Stomach (tissue), 9 donors: Measurements from ENCODE around the gene MTRFR. TPM values are rescaled to one million over a fixed set of nuclear protein-coding genes. Genes with fewer than 3 reads are reported as not detected.
"Not testable (repeated sequence)": the region's sequence is repeated elsewhere in the genome, so short reads cannot be mapped to it uniquely, and the experiment has no call there.

Experiments
- DNase-seq, 2 donors: peaks; one replicate each; pipeline versions ENCODE4 v3.0.0 to v3.0.0-alpha.2; 2013 to 2019
- H3K27ac ChIP-seq, 5 donors: fragments of 200-600 bp in 4 of 5; sonication (generic) in 4 of 5; one replicate each; pipeline ENCODE4 v1.5.1; 2013 to 2019; ENCODE audit warnings: mild to moderate bottlenecking in 1 of 5, moderate library complexity in 1 of 5
- H3K27me3 ChIP-seq, 3 donors: fragments of 200-600 bp; sonication (generic); one replicate each; pipeline ENCODE4 v1.5.1; 2017 to 2019; ENCODE audit warnings: mixed run types in 1 of 3
- H3K36me3 ChIP-seq, 4 donors: fragments of 200-600 bp; sonication (generic); 1 replicate in 3 of 4; 2 replicates in 1 of 4; pipeline ENCODE4 v1.5.1; 2016 to 2019
- H3K4me1 ChIP-seq, 4 donors: fragments of 200-600 bp; sonication (generic); one replicate each; pipeline ENCODE4 v1.5.1; 2016 to 2019
- H3K4me3 ChIP-seq, 4 donors: fragments of 200-600 bp; sonication (generic) in 3 of 4; one replicate each; pipeline ENCODE4 v1.5.1; 2016 to 2019; ENCODE audit warnings: mild to moderate bottlenecking in 1 of 4
- H3K9me3 ChIP-seq, 4 donors: fragments of 200-600 bp; sonication (generic); one replicate each; pipeline ENCODE4 v1.5.1; 2016 to 2019
- CTCF ChIP-seq, 7 experiments: fragments of 450-650 bp in 4 of 7; fragments of 200-600 bp in 3 of 7; sonication (generic) in 3 of 7; IDR thresholded peaks; one replicate each; pipeline ENCODE4 v1.5.1; 2016 to 2019; ENCODE audit warnings: antibody characterized with exemption in 7 of 7, control low read depth in 2 of 7, mild to moderate bottlenecking in 1 of 7
- EP300 ChIP-seq: sonication (generic); formaldehyde crosslinking; IDR thresholded peaks from one replicate; pipeline ENCODE4 v1.6.1; 2017; ENCODE audit warnings: antibody characterized with exemption
- POLR2A ChIP-seq, 4 donors: fragments of 450-650 bp; IDR thresholded peaks; one replicate each; pipeline ENCODE4 v1.6.1; 2016; ENCODE audit warnings: antibody characterized with exemption in 4 of 4, control low read depth in 2 of 4, mild to moderate bottlenecking in 1 of 4, moderate library complexity in 1 of 4
- POLR2AphosphoS5 ChIP-seq, 3 donors: sonication (generic); formaldehyde crosslinking; IDR thresholded peaks; one replicate each; pipeline ENCODE4 v1.6.1; 2016; ENCODE audit warnings: antibody characterized with exemption in 3 of 3
- WGBS, 5 donors: extraction: QIAGEN DNeasy Blood & Tissue Kit in 3 of 5; methylation state at CpG; one replicate each; pipeline versions ENCODE4 v1.1.5 to v1.1.7; 2013 to 2018; 5-methylcytosine and 5-hydroxymethylcytosine counted together
- intact Hi-C: fragments of 100-400 bp; cut with DNase I; formaldehyde crosslinking; loops from one replicate; pipeline ENCODE4 v1.15.1; 2023; ENCODE audit warnings: low total_unique reads
- polyA plus RNA-seq, 3 donors: library from polyadenylated mRNA; stranded (reverse); fragments of 200-250 nt; gene quantifications; one replicate each; pipeline ENCODE4 v1.2.3, GENCODE V29; 2013
- total RNA-seq, 5 donors: library from RNA; depleted of rRNA; stranded (reverse); fragments of >200 nt; gene quantifications; one replicate each; pipeline versions ENCODE4 v1.1.0 to v1.2.3, GENCODE V29; 2014 to 2016
- donor health status: healthy with polysubstance abuse.
- donor health status: Bipolar disorder and iron deficiency.
- donor health status: healthy.

The MTRFR gene
- total and polyA plus RNA-seq, 8 donors = 3.1 to 20.0 (median 9.7) TPM; not detected in 1

- Histone ChIP-seq H3K4me3 (no peak overlapping the region), H3K27me3 (no peaks in the 10 kb centered on the region), H3K36me3 (peaks cover 24 to 53% (median 36%) of the 10 kb centered on the region in 4 donors), H3K9me3 (no peaks in the 10 kb centered on the region), H3K27ac (peak overlapping the region; percentile 80 to 91 (median 81)), H3K4me1 (peaks cover 30 to 66% (median 44%) of the 10 kb centered on the region in 4 donors)
- WGBS, 5 donors = 56 to 78% (median 60%) methylated on average over 8 of the region's 8 CpGs
- intact Hi-C loops = no loop called here
- TF ChIP-seq POLR2A (IDR thresholded peaks at IDR 0.05) = no peak
- TF ChIP-seq POLR2AphosphoS5 (IDR thresholded peaks at IDR 0.05) = no peak
- no peak for TF ChIP-seq EP300
- no peak for TF ChIP-seq CTCF (IDR thresholded peaks at IDR 0.05)
- DNase-seq = no peak
These were observed 18.3 kb downstream of the MTRFR start for GRCh38 chr12:123251403-123252076.

GRCh38 chr12:123252365-123252764, 19.1 kb downstream of the MTRFR start:
- H3K27me3 ChIP-seq, intact Hi-C loops, DNase-seq, H3K9me3 ChIP-seq, H3K4me3 ChIP-seq: not testable (repeated sequence)
- WGBS, 5 donors = 67 to 79% (median 74%) methylated on average over 8 to 9 of the region's 9 CpGs
- H3K36me3 ChIP-seq = peaks cover 28 to 61% (median 44%) of the 10 kb centered on the region in 4 donors
- peaks cover 30 to 61% (median 45%) of the 10 kb centered on the region in 4 donors for H3K4me1 ChIP-seq
- H3K27ac ChIP-seq = peak overlapping the region in 4 of 5 donors; percentile 16 to 86 (median 80)

GRCh38 chr12:123253641-123254459, 20.6 kb downstream of the MTRFR start:
- peak in 1 of 2 donors; percentile 68 for DNase-seq
- no peaks in the 10 kb centered on the region for H3K27me3 ChIP-seq
- 61 to 74% (median 64%) methylated on average over 23 to 24 of the region's 24 CpGs for WGBS, 5 donors
- intact Hi-C loops = no loop called here
- TF ChIP-seq POLR2A (IDR thresholded peaks at IDR 0.05) (no peak), CTCF (IDR thresholded peaks at IDR 0.05) (no peak), EP300 (no peak), POLR2AphosphoS5 (IDR thresholded peaks at IDR 0.05) (peak in 1 of 3 donors; percentile 22)
- peaks cover 34 to 67% (median 58%) of the 10 kb centered on the region in 4 donors for H3K36me3 ChIP-seq
- H3K9me3 ChIP-seq = no peaks in the 10 kb centered on the region
- H3K27ac ChIP-seq = peak overlapping the region in 4 of 5 donors; percentile 20 to 39 (median 28)
- peaks cover 35 to 71% (median 57%) of the 10 kb centered on the region in 4 donors for H3K4me1 ChIP-seq
- no peak overlapping the region for H3K4me3 ChIP-seq

- intact Hi-C loops = no loop called here
- 61 to 72% (median 66%) methylated on average over 5 of the region's 5 CpGs for WGBS, 5 donors
- no peak overlapping the region for H3K4me3 ChIP-seq
- H3K9me3 ChIP-seq = no peaks in the 10 kb centered on the region
- H3K4me1 ChIP-seq = peaks cover 40 to 80% (median 60%) of the 10 kb centered on the region in 4 donors
- no peaks in the 10 kb centered on the region for H3K27me3 ChIP-seq
- no peak for DNase-seq
- TF ChIP-seq CTCF (IDR thresholded peaks at IDR 0.05) (no peak), EP300 (no peak), POLR2AphosphoS5 (IDR thresholded peaks at IDR 0.05) (no peak), POLR2A (IDR thresholded peaks at IDR 0.05) (no peak)
- peak overlapping the region in 1 of 5 donors; percentile 24 for H3K27ac ChIP-seq
- peaks cover 41 to 66% (median 63%) of the 10 kb centered on the region in 4 donors for H3K36me3 ChIP-seq
These were observed 21.7 kb downstream of the MTRFR start for GRCh38 chr12:123254853-123255446.
